Fibroblast of lung (primary cell): Measurements from ENCODE around the gene TTI1.

Experiments used
- EZH2 ChIP-seq: IDR thresholded peaks from 2 replicates; pipeline ENCODE4 v1.5.1; 2012; ENCODE audit warnings: low read length, control low read depth, mild to moderate bottlenecking; ENCODE audit errors: missing control alignments
- TF ChIP-seq, protein P1 (sequence below), 2 donors: IDR thresholded peaks in 1 of 2; conservative IDR thresholded peaks in 1 of 2; 1 replicate in 1 of 2; 2 replicates in 1 of 2; pipeline ENCODE4 v1.5.1; 2011 to 2012; ENCODE audit warnings: low read length in 2 of 2, control low read depth in 1 of 2, inconsistent platforms in 1 of 2, low read depth in 1 of 2, mild to moderate bottlenecking in 1 of 2

DNA sequence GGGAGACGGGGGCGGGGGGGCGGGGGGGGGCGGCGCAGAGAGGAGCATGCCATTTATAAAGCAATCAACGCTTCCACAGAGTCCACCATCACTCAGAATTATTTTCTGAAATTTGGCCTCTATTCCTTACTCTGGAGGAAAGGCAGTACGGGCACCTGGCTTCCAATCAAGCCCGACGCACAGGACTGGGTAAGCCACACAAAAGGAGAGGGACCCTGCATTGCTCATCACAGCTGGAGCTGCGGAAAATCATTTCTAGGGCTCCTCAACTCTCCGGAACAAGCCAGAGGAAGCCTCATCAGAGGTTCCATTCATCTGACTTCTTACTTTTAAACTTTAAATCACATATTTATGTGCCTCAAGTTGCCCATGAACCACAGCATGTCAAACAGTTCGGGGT is 55.9 kb downstream of the TTI1 start:
- TF ChIP-seq, protein P1, sequence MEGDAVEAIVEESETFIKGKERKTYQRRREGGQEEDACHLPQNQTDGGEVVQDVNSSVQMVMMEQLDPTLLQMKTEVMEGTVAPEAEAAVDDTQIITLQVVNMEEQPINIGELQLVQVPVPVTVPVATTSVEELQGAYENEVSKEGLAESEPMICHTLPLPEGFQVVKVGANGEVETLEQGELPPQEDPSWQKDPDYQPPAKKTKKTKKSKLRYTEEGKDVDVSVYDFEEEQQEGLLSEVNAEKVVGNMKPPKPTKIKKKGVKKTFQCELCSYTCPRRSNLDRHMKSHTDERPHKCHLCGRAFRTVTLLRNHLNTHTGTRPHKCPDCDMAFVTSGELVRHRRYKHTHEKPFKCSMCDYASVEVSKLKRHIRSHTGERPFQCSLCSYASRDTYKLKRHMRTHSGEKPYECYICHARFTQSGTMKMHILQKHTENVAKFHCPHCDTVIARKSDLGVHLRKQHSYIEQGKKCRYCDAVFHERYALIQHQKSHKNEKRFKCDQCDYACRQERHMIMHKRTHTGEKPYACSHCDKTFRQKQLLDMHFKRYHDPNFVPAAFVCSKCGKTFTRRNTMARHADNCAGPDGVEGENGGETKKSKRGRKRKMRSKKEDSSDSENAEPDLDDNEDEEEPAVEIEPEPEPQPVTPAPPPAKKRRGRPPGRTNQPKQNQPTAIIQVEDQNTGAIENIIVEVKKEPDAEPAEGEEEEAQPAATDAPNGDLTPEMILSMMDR (conservative IDR thresholded peaks at IDR 0.05 in 1 of 2, IDR thresholded peaks at IDR 0.05 in 1 of 2; ENCODE audit: low read depth in 1 of 2, low read length in 2 of 2) = no peak
- TF ChIP-seq EZH2 = no peak
